K562 (cell line): ENCODE results near the gene CYBRD1. TPM values are rescaled to one million over a fixed set of nuclear protein-coding genes. Genes with fewer than 3 reads are reported as not detected.

Source experiments
- ATAC-seq: fragments of 200-7000 bp; cut with Tn5 transposase; 3 replicates; pipeline ENCODE4 v1.9.1; 2020; ENCODE audit warnings: moderate library complexity
- BruUV-seq: library from RNA; stranded (reverse); fragments of 400-500 nt; replicated peaks from 2 replicates; lab custom pipeline; 2021; lab: Mats Ljungman, UMichigan
- CTCF ChIA-PET: fragments of 300-600 bp; formaldehyde crosslinking; extraction: SDS; loops from one replicate; lab custom pipeline; 2021; ENCODE audit warnings: low intra/inter-chr PET ratio; lab: Yijun Ruan, JAX
- POLR2A ChIA-PET: fragments of 300-600, 350-650 bp; sonication (Branson Sonifier 250); formaldehyde crosslinking; extraction: SDS; loops from one replicate; lab custom pipeline; 2021; ENCODE audit warnings: antibody characterized with exemption, inconsistent platforms; lab: Yijun Ruan, JAX
- DNase-seq, 4 experiments: peaks; one replicate each; pipeline versions ENCODE4 v3.0.0 to v3.0.0-alpha.2; 2011 to 2018; ENCODE audit warnings: low spot score in 3 of 4, mixed read lengths in 3 of 4; ENCODE audit errors: extremely low read depth in 1 of 4
- FAIRE-seq: peaks from 2 replicates; lab custom pipeline; 2011; peaks lifted over from hg19 to GRCh38; lab: Jason Lieb, UNC
- H2AFZ ChIP-seq: 2 replicates; pipeline ENCODE4 v1.6.0; 2011; ENCODE audit warnings: low read depth, low read length, control low read depth, inconsistent platforms
- H3K27ac ChIP-seq: fragments of 200-600 bp; 3 replicates; pipeline ENCODE4 v1.8.0; 2011; ENCODE audit warnings: low read depth, mild to moderate bottlenecking, control low read depth, inconsistent platforms, low read length, moderate library complexity, mixed read lengths; ENCODE audit errors: extremely low read depth
- H3K27me3 ChIP-seq, 2 experiments: fragments of 300-600 bp in 1 of 2; 2 replicates in 1 of 2; 3 replicates in 1 of 2; pipeline versions ENCODE4 v1.6.0 to v1.8.0; 2011; ENCODE audit warnings: inconsistent platforms in 2 of 2, low read length in 2 of 2, mild to moderate bottlenecking in 1 of 2, mixed read lengths in 1 of 2, moderate library complexity in 1 of 2; ENCODE audit not compliant: control insufficient read depth in 2 of 2, insufficient read depth in 2 of 2
- H3K36me3 ChIP-seq: fragments of 300-600 bp; 3 replicates; pipeline ENCODE4 v1.8.0; 2011; ENCODE audit warnings: mild to moderate bottlenecking, low read length, inconsistent platforms; ENCODE audit not compliant: control insufficient read depth, insufficient read depth
- H3K4me1 ChIP-seq, 2 experiments: fragments of 200-600 bp in 1 of 2; replicated peaks in 1 of 2; 2 replicates in 1 of 2; 3 replicates in 1 of 2; pipeline versions ENCODE4 v1.5.1 to v1.8.0; 2011; ENCODE audit warnings: inconsistent platforms in 2 of 2, low read length in 2 of 2, mild to moderate bottlenecking in 1 of 2, mixed read lengths in 1 of 2, moderate library complexity in 1 of 2; ENCODE audit not compliant: control insufficient read depth in 2 of 2, insufficient read depth in 2 of 2
- H3K4me2 ChIP-seq: 2 replicates; pipeline ENCODE4 v1.6.1; 2011; ENCODE audit warnings: low read length, control low read depth, inconsistent platforms, mixed read lengths; ENCODE audit not compliant: insufficient read depth
- H3K4me3 ChIP-seq: fragments of 200-600 bp; sonication (generic), shearing (Covaris generic); 2 replicates; pipeline ENCODE4 v1.5.1; 2016; ENCODE audit warnings: control low read depth, inconsistent platforms
- H3K79me2 ChIP-seq: fragments of 200-600 bp; 3 replicates; pipeline ENCODE4 v1.8.0; 2011; ENCODE audit warnings: low read length, inconsistent platforms; ENCODE audit not compliant: control insufficient read depth, insufficient read depth
- H3K9ac ChIP-seq, 2 experiments: 2 replicates each; pipeline versions ENCODE4 v1.6.0 to v1.6.1; 2011; ENCODE audit warnings: low read depth in 2 of 2, low read length in 2 of 2, control low read depth in 1 of 2, inconsistent platforms in 1 of 2, mild to moderate bottlenecking in 1 of 2, mixed read lengths in 1 of 2; ENCODE audit not compliant: insufficient read depth in 1 of 2
- H3K9me1 ChIP-seq: one replicate; pipeline ENCODE4 v1.6.0; 2011; ENCODE audit warnings: inconsistent platforms, mild to moderate bottlenecking, low read length, moderate library complexity; ENCODE audit not compliant: control insufficient read depth, insufficient read depth
- H3K9me3 ChIP-seq: replicated peaks from 2 replicates; pipeline ENCODE4 v1.5.1; 2011; ENCODE audit warnings: low read depth, low read length, inconsistent platforms; ENCODE audit not compliant: control insufficient read depth, insufficient read depth
- H4K20me1 ChIP-seq: replicated peaks from 2 replicates; pipeline ENCODE4 v1.6.1; 2011; ENCODE audit warnings: low read length, inconsistent platforms, mixed read lengths; ENCODE audit not compliant: control insufficient read depth, insufficient read depth
- HMG20A ChIP-seq: fragments of 450-650 bp; formaldehyde crosslinking; conservative IDR thresholded peaks from 2 replicates; pipeline ENCODE4 v1.4.0; 2020; ENCODE audit warnings: mild to moderate bottlenecking, mixed read lengths
- HNRNPLL ChIP-seq: fragments of 200-400 bp; formaldehyde crosslinking; IDR thresholded peaks from 2 replicates; pipeline ENCODE4 v1.6.1; 2017; ENCODE audit warnings: low read length, low read depth, mild to moderate bottlenecking; ENCODE audit not compliant: poor library complexity, severe bottlenecking
- MYC ChIP-seq, 2 experiments: fragments of 250-450 bp in 1 of 2; sonication (Bioruptor Pico) in 1 of 2; IDR thresholded peaks; 2 replicates each; pipeline versions ENCODE4 v1.5.1 to v1.6.1; 2012 to 2021; ENCODE audit warnings: low read depth in 2 of 2, borderline replicate concordance in 1 of 2, improper control_type of control experiment in 1 of 2, low read length in 1 of 2, mild to moderate bottlenecking in 1 of 2, moderate library complexity in 1 of 2
- NR1H2 ChIP-seq: sonication (generic); formaldehyde crosslinking; IDR thresholded peaks from 2 replicates; pipeline ENCODE4 v1.4.0; 2020; ENCODE audit warnings: mild to moderate bottlenecking, missing genetic modification reagents
- RFX1 ChIP-seq: fragments of 450-650 bp; IDR thresholded peaks from 2 replicates; pipeline ENCODE4 v1.6.1; 2016; ENCODE audit warnings: mild to moderate bottlenecking, moderate library complexity
- SNIP1 ChIP-seq: fragments of 450-650 bp; IDR thresholded peaks from 2 replicates; pipeline ENCODE4 v1.7.1; 2017; ENCODE audit warnings: low read depth, mild to moderate bottlenecking
- ZNF316 ChIP-seq: fragments of 450-650 bp; IDR thresholded peaks from 2 replicates; pipeline ENCODE4 v1.6.1; 2016
- ZNF449 ChIP-seq: fragments of 250-450 bp; sonication (Bioruptor Pico); IDR thresholded peaks from 2 replicates; pipeline ENCODE4 v1.8.0; 2022; ENCODE audit warnings: moderate library complexity, mild to moderate bottlenecking, inconsistent platforms
- ZNF584 ChIP-seq: fragments of 200-800 bp; sonication (Bioruptor generic); IDR thresholded peaks from 2 replicates; pipeline ENCODE4 v1.6.1; 2016; ENCODE audit warnings: low read depth, mild to moderate bottlenecking, missing genetic modification characterization, missing compliant biosample characterization
- WGBS: fragments of 100-300 bp; shearing (Covaris generic); methylation state at CpG from one replicate; pipeline ENCODE4 v1.1.6; 2016; ENCODE audit warnings: low coverage, mixed read lengths; ENCODE audit not compliant: insufficient coverage; ENCODE audit errors: missing lambda C conversion rate; 5-methylcytosine and 5-hydroxymethylcytosine counted together
- in situ Hi-C: fragments of 300-500 bp; cut with MboI; formaldehyde crosslinking; loops from 4 replicates; pipeline ENCODE4 v1.15.0; 2018; ENCODE audit warnings: inconsistent platforms, mixed read lengths
- intact Hi-C: fragments of 100-400 bp; cut with micrococcal nuclease; formaldehyde crosslinking; loops from 2 replicates; pipeline ENCODE4 v1.14.2; 2022
- polyA plus RNA-seq, 8 experiments: library from polyadenylated mRNA; depleted of rRNA in 4 of 8; stranded (reverse) in 5 of 8; unstranded in 3 of 8; fragments of >200 nt; fragmentation: Nextera tagmentation in 2 of 8; fragmentation: Illumina TruSeq in 1 of 8; extraction: Ambion mirVana in 2 of 8; extraction: Trizol in 1 of 8; gene quantifications; 2 replicates each; pipeline versions ENCODE4 v1.2.1 to v1.2.3, GENCODE V29; 2011 to 2014; ENCODE audit warnings: inconsistent platforms in 1 of 8, missing spikeins in 1 of 8
- total RNA-seq, 7 experiments: library from RNA; depleted of rRNA in 6 of 7; stranded (reverse); fragments of >200 nt in 6 of 7; fragmentation: Illumina TruSeq in 2 of 7; extraction: Trizol in 2 of 7; gene quantifications; 2 replicates each; pipeline versions ENCODE4 v1.2.1 to v1.2.3, GENCODE V29; 2011 to 2021; ENCODE audit warnings: low replicate concordance in 1 of 7

Gene CYBRD1
- total and polyA plus RNA-seq, 9 of the 15 experiments (the other 6 are each of a cell fraction or from before 2014, with no cell fraction given): 9.6 to 22.4 (median 15.6) TPM

DNA sequence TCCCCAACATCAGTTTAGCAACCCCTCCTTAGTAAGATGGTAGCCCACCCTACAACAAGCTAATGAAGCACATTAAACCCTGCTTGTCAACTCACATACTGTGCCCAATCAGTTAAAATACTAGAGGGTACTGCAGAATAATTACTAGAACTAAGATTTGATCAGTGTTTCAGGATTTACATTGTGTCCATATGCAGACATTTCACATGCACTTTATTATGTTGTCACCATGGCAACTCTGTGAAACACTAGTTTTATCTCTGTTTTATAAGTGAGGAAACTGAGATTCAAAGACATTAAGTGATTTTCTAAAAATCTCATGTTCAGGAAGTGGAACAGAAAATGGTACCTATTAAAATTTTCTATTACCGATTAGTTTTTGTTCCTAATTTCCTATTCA lies 61.7 kb downstream of the CYBRD1 start:
- CTCF ChIA-PET: interaction anchor here (0.7 kb wide), 1 partner anchor 131 kb away, joined by 6 read pairs; no protein-coding TSS in a partner anchor
- in situ Hi-C loops: loop anchor here (25.0 kb wide), 1 partner anchor 878 kb away; no protein-coding TSS in a partner anchor
- BruUV-seq: no TSS peak

DNA sequence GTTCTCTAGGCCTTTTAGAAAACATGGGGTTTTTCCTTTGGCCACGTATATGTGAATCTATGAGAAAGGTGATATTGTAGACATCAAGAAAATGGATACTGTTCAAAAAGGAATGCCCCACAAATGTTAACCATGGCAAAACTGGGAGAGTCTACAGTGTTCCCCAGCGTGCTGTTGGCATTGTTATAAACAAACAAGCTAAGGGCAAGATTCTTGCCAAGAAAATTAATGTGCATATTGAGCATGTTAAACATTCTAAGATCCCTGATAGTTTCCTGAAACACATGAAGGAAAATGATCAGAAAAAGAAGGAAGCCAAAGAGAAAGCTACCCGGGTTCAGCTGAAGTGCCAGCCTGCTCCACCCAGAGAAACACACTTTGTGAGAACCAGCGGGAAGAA lies 64.9 kb downstream of the CYBRD1 start:
- WGBS: 0% methylated on average over 4 of the region's 4 CpGs
- H3K4me2 ChIP-seq: no peak overlapping the region
- in situ Hi-C loops (loop anchor here (5.0 to 25.0 kb wide), 2 partner anchors 520 to 875 kb away; no protein-coding TSS in a partner anchor), intact Hi-C loops (no loop called here)
- FAIRE-seq (no peak), ATAC-seq (no peak), DNase-seq (no peak)
- no peak for TF ChIP-seq ZNF584 (CRISPR knock-in tag)
- no peak for TF ChIP-seq ZNF449 (CRISPR knock-in tag)
- TF ChIP-seq HMG20A (CRISPR knock-in tag): no peak
- no peaks in the 10 kb centered on the region for H4K20me1 ChIP-seq
- no peak overlapping the region for H3K4me3 ChIP-seq
- no peaks in the 10 kb centered on the region for H3K36me3 ChIP-seq
- no peaks in the 10 kb centered on the region for H3K9me3 ChIP-seq
- no peak overlapping the region for H3K9ac ChIP-seq
- no peak overlapping the region for H2AFZ ChIP-seq
- H3K4me1 ChIP-seq: no peaks in the 10 kb centered on the region
- CTCF ChIA-PET: no interaction called here
- H3K27me3 ChIP-seq: peaks cover 4 to 10% of the 10 kb centered on the region in 2 experiments; a peak in 4 of 5 replicates
- H3K27ac ChIP-seq: no peak overlapping the region
- POLR2A ChIA-PET: interaction anchor here (0.7 to 1.8 kb wide), 2 partner anchors 14 to 853 kb away, joined by 3 to 7 read pairs; no protein-coding TSS in a partner anchor
- H3K9me1 ChIP-seq: no peaks in the 10 kb centered on the region
- no peaks in the 10 kb centered on the region for H3K79me2 ChIP-seq
- BruUV-seq: no TSS peak

More for the DNA sequence above, 61.7 kb downstream of the CYBRD1 start:
- H3K27ac ChIP-seq: no peak overlapping the region
- H3K36me3 ChIP-seq: no peaks in the 10 kb centered on the region
- intact Hi-C loops: no loop called here
- no peak overlapping the region for H3K4me2 ChIP-seq
- TF ChIP-seq SNIP1 (no peak), MYC (IDR thresholded peaks at IDR 0.05; ENCODE audit: low read depth, low read length) (no peak), MYC (CRISPR knock-in tag; IDR thresholded peaks at IDR 0.05; ENCODE audit: borderline replicate concordance, low read depth) (no peak), RFX1 (peak; percentile 62), HNRNPLL (no peak), ZNF316 (no peak), NR1H2 (CRISPR knock-in tag) (no peak)
- H3K9ac ChIP-seq: no peak overlapping the region
- H3K9me1 ChIP-seq: no peaks in the 10 kb centered on the region
- no peaks in the 10 kb centered on the region for H3K79me2 ChIP-seq
- no peak overlapping the region for H2AFZ ChIP-seq
- POLR2A ChIA-PET: interaction anchor here (1.1 to 1.7 kb wide), 2 partner anchors 11 to 14 kb away, joined by 3 to 5 read pairs; no protein-coding TSS in a partner anchor
- ATAC-seq (no peak), FAIRE-seq (no peak), DNase-seq (no peak)
- H3K27me3 ChIP-seq: peaks cover 2 to 7% of the 10 kb centered on the region in 2 experiments; a peak in 4 of 5 replicates
- no peak overlapping the region for H3K4me3 ChIP-seq
- WGBS: 3% methylated on average over 1 of the region's 1 CpG
- H3K9me3 ChIP-seq: no peaks in the 10 kb centered on the region
- H3K4me1 ChIP-seq: no peaks in the 10 kb centered on the region
- no peaks in the 10 kb centered on the region for H4K20me1 ChIP-seq
